DND-41 (cell line): ENCODE data around the gene GLB1L3.

Experiments used
- EZH2 ChIP-seq: IDR thresholded peaks from 3 replicates; pipeline ENCODE4 v1.6.1; 2012; ENCODE audit warnings: borderline replicate concordance, low read depth, mild to moderate bottlenecking, moderate library complexity, low read length, inconsistent platforms; ENCODE audit not compliant: severe bottlenecking
- TF ChIP-seq, protein P1 (sequence below): IDR thresholded peaks from 2 replicates; pipeline ENCODE4 v1.5.1; 2012; ENCODE audit warnings: borderline replicate concordance, low read length, moderate library complexity, mild to moderate bottlenecking; ENCODE audit not compliant: poor library complexity, severe bottlenecking; ENCODE audit errors: extremely low read depth

DNA sequence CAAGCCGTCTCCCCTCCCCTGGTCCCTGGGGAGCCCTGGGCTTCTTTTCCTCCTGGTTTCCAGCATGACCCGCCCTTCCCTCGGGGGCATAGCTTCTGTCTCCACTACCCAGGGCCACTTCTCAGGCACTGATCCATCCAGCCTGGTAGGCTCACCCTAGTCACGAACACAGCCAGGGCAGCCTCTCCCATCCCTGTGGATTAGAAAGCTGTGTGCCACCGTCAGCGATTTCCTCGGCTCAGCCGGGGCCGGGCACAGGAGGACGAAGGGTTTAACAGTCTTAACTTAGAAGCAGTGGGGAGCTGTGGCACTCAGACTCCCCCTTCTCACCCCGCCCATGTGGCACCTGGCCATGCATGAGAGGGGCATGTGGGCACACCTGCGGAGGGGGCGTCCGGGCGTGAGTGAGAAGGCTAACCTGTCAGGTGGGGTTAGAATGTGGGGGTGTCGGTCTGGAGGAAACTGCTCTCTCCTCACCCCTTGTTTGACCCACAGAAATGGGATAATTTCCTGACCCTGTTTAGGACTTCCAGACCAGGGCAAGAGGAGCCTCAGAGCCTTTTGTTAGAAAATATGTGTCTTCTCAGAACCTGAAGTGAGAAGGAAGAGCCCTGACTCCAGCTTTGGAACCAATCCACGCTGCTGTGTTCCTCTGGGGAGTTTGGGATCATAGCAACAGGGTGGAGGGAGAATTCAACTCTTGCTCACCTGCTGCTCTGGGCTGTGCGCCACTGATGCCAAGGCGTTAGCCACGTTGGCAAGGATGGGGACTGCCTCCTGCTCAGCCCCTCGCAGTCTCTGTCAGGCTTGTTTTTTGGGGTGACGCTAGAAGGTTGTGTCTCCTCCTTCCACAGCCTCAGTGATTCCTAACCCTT, 70.2 kb downstream of the GLB1L3 start:
- no peak for TF ChIP-seq EZH2
- TF ChIP-seq, protein P1, sequence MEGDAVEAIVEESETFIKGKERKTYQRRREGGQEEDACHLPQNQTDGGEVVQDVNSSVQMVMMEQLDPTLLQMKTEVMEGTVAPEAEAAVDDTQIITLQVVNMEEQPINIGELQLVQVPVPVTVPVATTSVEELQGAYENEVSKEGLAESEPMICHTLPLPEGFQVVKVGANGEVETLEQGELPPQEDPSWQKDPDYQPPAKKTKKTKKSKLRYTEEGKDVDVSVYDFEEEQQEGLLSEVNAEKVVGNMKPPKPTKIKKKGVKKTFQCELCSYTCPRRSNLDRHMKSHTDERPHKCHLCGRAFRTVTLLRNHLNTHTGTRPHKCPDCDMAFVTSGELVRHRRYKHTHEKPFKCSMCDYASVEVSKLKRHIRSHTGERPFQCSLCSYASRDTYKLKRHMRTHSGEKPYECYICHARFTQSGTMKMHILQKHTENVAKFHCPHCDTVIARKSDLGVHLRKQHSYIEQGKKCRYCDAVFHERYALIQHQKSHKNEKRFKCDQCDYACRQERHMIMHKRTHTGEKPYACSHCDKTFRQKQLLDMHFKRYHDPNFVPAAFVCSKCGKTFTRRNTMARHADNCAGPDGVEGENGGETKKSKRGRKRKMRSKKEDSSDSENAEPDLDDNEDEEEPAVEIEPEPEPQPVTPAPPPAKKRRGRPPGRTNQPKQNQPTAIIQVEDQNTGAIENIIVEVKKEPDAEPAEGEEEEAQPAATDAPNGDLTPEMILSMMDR: no peak
